RKO (cell line): ENCODE measurements around the gene NUFIP1.
"Not testable (repeated sequence)": the region's sequence is repeated elsewhere in the genome, so short reads cannot be mapped to it uniquely, and the experiment has no call there.

Source experiments
- DNase-seq: peaks from one replicate; pipeline ENCODE4 v3.0.0-alpha.2; 2016; ENCODE audit warnings: low spot score

The NUFIP1 gene

DNA sequence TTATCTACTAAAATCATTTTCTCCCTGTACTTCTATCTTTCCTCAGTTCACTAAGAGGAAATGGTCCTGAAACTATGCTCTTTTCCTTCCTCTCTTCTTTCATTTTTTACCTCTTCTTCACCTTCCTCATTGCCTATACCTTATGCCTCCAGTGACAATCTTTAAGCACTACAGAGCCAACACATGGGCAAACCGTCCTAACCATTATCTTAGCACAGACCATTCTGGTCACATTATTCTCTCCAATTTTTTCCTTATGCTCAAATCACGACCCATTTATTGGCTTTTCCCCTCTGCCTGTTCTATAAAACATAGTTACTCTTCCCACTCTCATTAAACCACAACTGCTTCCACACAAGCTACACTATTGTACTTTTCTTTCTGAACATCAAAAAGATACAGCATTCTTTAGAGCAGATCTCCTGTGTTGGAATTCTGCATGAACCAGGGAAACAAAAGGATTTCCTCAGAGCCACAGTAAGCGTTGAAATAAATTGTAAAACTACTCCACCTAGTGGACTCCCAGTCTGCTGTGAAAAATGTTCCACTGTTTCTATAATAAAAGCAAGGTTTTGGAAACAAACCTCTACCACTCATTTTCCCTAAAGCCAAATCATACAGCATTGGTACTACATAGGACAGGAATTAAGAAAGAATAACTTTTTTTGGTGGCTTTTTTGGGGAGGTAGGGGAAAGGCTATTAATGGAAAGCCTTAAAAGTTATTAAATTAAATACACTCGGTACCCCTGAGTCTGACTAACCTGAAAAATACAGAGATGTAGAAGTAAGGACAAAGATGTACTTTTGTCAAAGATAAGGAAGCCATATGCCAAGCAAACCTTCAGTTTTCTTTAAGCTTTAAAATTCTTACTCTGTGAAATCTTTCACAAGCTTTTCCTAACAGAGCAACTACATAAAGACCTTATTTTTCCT, 19.5 kb downstream of the NUFIP1 start:
- peak; percentile 79 for DNase-seq

DNA sequence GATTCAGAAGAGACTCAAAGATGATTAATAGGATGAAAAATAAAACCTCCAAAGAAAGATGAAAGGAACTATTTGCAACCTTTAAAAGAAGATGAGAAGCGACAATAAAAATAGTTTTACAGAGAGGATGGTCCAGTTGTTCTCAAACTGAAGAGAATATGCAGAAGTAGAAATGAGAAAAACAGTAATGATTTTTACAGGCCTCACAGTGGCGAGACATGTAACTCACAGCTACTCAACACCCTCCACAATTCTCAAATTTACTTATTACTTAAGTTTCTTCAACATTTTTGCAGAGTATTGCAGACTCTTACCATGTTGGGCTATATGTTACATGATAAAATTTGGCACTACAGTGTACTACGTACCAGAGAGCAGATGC, 20.8 kb downstream of the NUFIP1 start:
- no peak for DNase-seq

DNA sequence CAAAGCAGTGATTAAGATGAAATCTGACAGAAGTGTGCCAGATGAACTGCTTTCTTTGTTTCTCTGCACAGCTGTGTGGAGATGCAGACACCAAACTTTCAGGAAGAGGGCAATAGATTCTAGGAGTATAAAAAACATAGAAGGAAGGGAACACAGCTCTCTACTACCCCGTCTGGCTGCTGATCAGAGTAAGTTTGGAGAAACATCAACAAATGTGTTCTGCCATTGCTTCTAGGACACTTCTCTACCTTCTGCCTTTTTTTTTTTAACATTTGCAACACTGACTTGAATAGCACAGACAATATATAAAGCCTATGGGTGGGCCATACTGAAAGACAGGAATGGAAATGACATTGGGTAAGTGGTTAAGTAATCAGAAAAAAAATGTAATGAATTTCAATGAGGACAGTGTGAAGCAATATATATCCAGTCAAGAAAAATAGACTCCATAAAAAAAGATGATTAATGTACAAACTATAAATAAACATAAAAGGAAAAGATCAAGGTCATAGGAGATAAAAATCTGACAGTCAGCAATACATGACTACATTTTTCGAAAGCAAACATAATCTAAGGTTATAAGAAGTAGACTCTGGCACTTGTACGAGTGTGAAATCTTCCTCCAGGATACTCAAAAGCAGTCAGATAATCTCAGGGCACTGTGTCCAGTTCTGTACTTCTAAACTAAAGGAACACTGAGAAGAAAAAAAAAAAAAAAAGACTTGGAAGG, 21.4 kb downstream of the NUFIP1 start:
- DNase-seq, result no peak

DNA sequence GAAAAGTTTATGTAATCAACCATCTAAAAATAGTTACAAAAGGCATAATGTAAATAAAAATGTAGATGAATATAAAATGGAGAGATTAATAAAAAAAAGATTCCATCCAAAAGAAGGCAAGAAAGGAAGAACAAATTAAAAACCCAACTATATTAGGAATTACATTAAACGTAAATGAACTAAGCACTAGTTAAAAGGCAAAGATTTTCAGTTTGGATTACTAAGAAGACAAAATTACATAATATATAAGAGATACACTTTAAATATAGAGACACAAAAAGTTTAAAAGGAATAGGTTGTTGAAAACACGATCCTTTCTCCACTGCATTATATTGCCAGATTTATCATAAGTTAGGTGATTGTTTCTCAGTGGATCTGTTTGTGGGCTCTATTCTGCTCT, 27.3 kb downstream of the NUFIP1 start:
- DNase-seq, result no peak

DNA sequence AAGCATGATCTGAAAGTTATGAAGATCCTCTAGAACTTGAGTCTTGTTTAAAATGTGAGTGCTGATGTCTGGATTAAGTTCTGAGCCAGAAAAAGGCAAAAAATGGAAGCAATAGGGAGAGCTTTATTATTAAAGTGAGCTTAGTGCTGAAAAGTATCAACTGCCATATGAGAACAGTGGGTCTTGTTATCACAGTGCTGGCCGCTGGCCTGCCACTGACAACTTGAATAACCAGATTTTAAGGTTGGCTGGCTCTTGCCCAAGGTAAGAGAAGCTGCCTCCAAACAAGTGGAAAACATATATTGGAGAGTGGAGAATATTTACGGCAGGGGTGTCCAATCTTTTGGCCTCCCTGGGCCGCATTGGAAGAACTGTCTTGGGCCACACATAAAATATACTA, 33.9 kb downstream of the NUFIP1 start:
- DNase-seq, result no peak

DNA sequence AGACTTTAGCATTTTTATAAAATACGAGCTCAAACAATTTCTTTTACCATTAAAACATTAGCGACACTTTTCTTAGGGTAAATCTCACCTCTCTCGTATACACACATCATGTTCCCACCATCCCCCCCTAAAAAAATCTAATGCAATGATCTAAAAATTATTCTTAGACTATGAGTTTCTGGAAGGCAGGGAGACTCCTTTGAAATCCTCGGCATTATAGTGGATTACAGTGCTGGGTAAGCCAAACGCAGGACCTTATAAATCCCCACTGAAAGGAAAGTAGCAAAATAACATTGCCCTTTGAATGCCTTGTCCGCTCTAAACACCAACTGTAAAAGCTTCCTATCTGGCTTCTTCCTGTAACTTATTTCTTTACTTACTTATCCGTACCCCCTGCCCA, 35.0 kb downstream of the NUFIP1 start:
- no peak for DNase-seq

DNA sequence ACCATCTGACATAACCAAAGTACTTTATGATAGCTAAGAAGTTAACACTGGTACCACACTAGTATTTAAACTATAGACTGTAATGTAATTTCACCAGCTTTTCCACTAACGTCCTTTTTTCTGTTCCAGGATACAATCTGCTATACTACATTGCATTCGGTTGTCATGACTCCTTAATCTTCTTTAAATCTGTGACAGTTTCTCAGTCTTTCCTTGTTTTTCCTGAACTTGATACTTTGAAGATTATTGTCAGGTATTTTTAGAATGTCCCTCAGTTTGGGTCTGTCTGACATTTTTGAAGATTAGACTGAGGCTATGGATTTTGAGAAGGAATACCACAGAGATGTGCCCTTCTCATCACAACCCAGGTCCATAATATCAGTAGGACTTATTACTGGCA, 36.6 kb downstream of the NUFIP1 start:
- no peak for DNase-seq

DNA sequence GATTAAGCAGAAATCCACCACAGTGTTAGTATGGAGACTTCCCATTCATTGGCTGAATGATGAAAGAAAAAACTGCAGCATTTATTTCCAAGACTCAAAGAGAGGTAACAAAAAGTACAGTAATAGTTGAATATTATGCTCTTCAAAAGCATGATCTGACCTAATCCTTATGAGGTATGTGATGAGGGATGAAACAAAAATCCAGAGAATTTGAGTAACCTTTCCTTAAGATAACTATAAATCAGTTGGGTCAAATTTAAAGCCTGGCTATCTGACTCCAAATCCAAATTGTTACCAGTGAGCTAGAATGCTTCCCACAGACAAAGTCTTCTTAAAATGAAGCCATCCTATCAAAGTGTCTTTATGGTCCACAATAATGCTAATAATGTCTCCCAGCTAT, 38.1 kb downstream of the NUFIP1 start:
- no peak for DNase-seq

DNA sequence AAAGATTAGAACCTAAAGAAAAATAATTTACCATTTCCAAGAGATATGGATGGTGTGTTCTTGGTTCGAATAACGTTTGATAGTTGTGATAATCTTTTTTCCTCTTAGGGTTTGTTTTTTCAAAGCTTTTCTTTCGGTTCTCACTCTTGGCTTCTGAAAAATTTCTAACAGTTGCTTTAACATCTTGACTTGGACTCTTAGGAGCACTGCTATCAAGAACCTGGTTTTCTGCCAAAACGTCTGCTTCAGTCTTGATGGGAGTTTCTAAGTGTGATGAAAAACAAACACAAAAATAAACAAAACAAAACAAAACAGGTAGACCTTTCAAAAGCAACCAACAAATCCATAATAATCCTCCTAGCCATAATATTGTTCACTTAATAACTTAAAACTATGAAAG, 45.9 kb downstream of the NUFIP1 start:
- not testable (repeated sequence) for DNase-seq

DNA sequence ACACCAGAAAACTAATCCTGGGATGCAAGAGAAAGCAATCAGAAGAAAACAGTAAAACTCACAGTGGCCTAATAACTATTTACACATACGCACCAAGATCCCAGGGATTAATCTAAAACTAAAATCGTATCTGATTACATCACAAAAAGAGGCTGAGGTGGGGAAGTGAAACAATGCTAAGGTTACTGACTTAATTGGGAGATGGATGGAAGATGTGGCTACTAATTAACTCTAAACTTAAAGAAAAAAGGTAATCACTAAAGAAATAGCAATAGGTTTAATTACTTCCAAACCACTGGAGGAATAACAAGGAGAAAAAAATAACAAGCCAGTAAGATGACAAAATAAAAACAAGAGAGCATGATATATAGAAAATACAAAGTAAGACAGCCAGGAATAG, 50.4 kb downstream of the NUFIP1 start:
- DNase-seq, result no peak

DNA sequence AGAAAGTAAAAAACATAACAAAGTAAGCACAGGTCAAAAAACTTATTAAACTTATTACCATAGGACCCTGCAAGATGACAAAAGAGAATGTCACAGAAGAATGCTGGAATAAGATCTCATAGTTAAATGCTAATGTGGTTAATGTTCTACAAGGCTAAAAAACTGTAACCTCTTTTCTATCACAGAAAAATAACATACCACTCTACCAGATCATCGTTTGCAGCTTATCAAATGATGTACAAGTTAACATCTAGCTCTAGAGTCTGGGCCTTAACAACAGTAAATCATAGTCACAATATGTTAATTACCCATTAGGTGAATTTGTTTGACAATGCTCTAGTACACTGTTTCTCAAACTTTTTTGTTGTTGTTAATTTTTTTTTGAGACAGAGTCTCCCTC, 53.0 kb downstream of the NUFIP1 start:
- DNase-seq, result no peak

DNA sequence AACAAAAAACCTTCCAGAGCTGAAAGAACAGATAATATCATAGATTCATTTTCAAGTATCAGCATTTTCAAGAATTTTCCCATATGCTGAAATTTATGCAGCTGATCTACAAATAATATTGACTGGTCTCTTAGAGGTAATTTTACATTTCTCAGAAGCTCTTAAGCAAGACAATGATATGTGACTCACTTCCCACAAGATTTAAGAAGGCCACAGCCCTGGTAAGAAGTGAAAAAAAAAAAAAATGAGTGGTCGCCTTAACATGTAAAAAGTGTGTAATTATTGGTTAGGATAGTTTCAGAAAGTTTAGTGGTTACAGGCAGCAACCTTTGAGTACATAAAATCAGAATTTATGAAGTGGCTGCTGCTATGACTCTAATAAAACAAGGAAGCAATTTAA, 54.5 kb downstream of the NUFIP1 start:
- DNase-seq, result no peak

DNA sequence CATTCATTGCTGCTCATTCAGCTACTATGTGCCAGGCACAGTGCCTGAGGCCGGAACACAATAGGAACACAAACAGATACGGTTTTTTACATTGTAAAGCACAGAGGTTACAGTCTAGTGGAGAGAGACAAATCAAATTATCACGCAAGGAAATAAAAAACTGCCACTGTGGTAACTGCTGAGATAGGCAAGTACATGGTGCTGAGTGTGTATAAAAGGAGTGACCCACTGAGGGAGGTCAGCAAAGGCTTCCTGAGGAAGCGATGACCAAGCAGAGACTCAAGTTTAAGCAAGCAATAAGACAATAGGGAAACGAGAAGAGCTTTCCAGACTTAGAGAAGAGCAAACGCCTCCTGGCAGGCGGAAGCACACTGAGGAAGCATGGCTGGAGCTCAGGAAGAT, 56.4 kb downstream of the NUFIP1 start:
- no peak for DNase-seq

DNA sequence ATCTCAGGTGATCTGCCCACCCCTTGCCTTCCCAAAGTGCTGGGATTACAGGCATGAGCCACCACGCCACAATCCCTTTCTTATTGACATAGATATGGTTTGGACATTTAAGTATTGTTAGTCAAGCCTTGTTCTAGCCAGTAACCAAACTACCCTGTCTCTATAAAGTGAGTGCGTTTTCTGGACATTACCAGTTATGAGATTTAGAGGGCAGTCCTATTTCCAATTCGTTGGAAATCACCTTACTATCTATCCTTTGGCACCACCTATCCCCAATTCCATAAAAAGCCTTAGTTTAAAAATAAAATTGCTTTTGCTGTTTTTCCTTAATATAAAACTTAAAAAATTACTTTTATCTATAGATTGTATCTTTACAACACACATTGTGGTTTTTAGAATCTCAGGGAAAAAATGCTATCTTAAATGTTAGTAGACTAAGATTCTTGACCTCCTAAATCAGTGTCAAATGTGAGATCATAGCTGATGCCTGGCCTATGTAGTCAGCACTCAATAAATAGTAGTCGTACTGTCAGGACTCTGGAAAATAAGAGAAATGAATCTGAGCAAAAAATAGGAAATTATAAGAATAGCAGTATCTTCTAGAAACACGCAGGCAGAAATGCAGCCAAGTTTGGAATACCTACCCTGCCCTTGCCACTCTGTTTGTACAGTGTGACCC, 57.0 kb downstream of the NUFIP1 start:
- no peak for DNase-seq

DNA sequence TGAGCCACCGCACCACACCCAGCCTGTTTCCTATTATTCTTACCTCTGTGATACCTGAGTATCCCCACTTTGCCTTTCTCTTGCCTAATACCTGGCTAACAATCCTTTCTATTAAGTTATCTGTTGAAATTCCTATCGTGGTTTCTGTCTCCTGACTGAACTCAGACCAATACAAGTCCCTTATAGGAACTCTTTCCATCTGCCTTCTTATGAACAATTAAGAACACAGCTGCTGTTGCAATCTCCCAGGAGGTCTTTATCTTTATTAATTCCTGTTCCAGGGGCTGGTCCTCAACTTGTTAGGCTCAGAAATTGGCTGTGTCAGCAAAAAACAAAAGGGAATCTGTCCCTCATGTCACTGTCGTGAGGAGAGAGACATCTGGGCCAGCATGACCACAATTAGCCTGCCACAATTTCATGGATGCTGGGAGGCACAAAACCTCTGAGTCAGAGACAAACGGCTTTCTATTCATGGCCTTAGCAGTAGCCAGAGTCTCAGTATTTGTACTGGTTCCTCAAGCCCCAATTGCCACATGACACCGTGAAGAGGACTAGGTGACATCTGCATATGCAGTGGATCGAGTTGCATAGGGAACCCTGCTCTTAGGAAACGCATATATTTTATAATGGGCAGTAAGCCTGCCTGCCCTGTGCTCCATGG, 58.2 kb downstream of the NUFIP1 start:
- no peak for DNase-seq

DNA sequence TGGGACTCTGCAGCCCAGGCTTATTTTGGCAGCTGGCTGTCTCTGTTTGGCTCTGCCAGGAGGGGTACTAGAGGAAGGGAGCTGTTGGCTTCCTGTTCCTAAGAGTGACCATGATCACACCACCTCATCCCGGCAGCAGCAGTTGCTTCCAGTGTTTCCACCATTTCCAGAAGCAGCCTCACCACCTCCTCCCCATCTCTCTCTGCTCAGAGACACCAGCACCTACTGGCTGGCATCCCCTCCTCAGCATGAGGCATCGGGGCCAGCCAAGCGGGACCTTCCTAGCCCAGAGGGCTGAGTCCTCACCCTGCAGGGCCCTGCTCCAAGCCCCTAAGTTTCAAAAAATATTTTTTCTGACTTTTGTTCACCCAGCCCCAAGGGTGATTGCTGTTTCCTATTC, 59.0 kb downstream of the NUFIP1 start:
- DNase-seq, result no peak

DNA sequence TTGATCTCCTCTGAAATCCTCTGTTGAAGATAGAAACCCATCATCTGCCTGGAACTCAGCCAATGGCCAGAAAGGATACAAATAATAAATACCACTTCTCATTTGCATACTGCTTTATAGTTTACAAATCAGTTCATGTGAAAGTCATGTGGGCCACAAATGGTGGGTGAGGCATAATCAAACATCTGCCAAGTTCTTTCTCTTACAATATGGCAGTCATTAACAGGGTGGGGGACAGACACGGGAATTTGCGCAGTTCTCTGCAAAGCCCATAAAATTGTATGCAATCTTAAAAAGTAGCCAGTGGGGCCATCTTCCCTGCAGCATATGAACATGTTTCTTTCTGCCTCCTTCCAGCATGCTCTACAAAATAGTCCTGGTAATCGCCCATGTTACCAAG, 59.6 kb downstream of the NUFIP1 start:
- no peak for DNase-seq

DNA sequence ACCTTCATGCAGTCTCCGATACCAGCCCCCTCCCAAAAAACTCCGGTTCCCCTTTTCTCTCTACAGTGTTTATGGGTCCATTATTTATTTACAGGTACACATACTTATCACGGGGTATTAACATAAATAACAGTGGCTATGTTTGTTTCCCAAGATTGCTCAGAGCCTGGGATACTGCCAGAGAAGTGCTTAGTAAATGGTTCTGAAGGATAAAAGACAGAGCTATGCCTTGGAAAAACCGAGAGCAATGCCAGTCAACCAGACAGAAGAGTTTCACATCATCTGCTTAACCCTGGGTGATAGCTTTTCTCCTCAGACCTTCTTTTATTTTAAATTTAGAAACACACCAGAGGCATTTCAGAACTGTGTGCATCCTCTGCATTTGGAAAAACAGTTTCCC, 61.3 kb downstream of the NUFIP1 start:
- DNase-seq, result no peak

DNA sequence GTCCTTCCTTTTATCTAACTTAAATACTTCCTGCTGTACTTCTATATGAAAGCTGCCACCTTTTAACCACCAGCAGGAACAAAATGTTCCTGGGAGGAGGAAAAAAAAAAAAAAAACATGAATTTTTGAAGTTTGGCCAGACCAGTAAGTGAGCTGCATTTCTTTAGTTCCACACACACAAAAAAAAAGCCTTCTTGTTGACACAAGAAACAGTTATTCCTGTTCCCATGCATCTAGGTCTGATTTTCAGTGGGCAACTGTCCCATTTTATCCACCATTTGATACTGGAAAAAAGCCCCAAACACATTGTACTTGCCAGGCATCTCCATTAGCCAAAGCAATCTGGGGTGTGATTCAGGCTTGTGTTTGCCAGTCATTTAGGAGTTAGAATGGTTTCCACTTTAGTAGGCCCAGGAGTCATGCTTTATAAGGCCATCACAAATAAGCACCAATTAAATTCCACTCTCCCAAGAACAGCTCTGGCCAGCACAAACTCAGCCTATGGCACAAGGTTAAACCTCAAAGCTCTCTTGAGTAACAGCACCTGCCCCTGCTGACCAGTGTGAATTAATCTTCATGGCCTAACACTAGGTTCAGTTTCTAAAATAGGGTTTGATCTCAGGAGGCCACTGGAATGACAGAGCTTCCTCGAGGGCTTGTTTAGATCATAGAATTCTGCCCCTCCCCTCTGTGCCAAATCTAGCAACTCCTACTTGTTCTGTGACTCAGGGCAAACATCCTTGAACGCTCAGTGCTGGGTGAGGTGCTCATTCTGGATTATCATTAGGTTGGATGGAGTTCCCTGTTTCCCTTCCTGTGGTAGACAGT, 67.1 kb downstream of the NUFIP1 start:
- DNase-seq, result peak; percentile 87

DNA sequence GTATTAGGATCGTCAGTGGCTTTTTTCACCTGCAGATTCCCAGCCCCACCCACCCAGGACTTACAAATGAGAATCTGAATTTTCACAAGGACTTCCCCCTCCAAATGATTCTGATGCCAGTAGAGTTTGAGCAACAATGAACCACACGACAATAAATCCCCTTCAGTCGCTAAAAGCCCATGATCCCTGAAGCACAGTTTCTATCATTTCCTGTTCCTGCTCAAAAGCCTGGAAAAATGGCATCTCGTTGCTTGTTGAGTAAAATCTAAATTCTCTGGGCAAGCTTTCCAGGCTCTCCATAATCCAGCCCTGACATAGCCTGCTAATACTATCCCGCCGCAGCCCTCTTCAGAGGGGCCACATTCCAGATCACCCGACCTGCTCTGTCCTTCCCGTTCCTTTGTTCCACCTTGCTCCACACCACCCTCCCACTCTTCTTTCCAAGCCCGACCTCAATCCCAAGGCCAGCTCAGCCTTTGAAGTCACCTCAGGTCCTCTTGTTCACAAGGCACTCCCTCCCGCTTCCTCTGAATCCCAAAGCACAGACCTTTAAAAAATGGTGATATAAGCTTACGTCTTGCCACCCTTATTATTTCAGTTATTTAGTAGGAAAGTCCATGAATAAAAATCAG, 67.9 kb downstream of the NUFIP1 start:
- no peak for DNase-seq

DNA sequence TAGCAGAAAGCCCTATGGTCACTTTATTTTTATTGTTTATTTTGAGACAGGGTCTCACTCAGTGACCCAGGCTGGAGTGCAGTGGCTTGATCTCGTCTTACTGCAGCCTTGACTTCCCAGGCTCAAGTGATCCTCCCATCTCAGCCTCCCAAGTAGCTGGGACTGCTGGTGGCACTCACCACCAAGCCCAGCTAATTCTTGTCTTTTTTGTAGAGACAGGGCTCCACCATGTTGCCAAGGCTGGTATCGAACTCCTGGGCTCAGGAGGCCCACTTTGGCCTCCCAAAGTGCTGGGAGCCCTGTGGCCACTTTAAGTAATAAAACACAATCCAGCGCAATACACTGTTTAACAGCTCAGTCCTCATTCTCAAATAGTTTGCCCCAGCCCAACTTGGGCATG, 69.3 kb downstream of the NUFIP1 start:
- peak; percentile 11 for DNase-seq
